DMS53 treated with DMSO at 0.1 percent for 48 hours (cell line): ENCODE measurements around the gene UCKL1.
A peak's percentile ranks its signal among the peaks of the same experiment; 100 is the strongest.
"Not testable (repeated sequence)": the region's sequence is repeated elsewhere in the genome, so short reads cannot be mapped to it uniquely, and the experiment has no call there.

Experiments
- DNase-seq: peaks from one replicate; lab custom pipeline; 2025; ENCODE audit not compliant: unreplicated experiment; lab: John Stamatoyannopoulos, UW

Gene UCKL1

GRCh38 chr20:63972312-63973159, 16.3 kb upstream of the UCKL1 start:
- no peak for DNase-seq

GRCh38 chr20:63971960-63972311, 15.7 kb upstream of the UCKL1 start:
- DNase-seq, result not testable (repeated sequence)

GRCh38 chr20:63970714-63971431, 14.7 kb upstream of the UCKL1 start:
- DNase-seq, result no peak

- peak; percentile 26 for DNase-seq
Observed at GRCh38 chr20:63969838-63970713, 13.9 kb upstream of the UCKL1 start, which contains the start of gene ZNF512B. Gene ZNF512B, minus strand, starts transcription at chr20:63969930. Its CDS starts 1,980 bp downstream, at chr20:63967950.

- no peak for DNase-seq
Observed at GRCh38 chr20:63968928-63969760, 12.9 kb upstream of the UCKL1 start.

- no peak for DNase-seq
Observed at GRCh38 chr20:63968136-63968927, 12.1 kb upstream of the UCKL1 start.

GRCh38 chr20:63967330-63968135, 11.3 kb upstream of the UCKL1 start:
- DNase-seq, result no peak

GRCh38 chr20:63966944-63967322, 10.7 kb upstream of the UCKL1 start:
- no peak for DNase-seq

GRCh38 chr20:63966172-63966943, 10.1 kb upstream of the UCKL1 start:
- no peak for DNase-seq

GRCh38 chr20:63964412-63964811, 8.2 kb upstream of the UCKL1 start:
- DNase-seq, result no peak

GRCh38 chr20:63963784-63964301, 7.6 kb upstream of the UCKL1 start:
- DNase-seq, result no peak

GRCh38 chr20:63963348-63963741, 7.1 kb upstream of the UCKL1 start:
- DNase-seq, result no peak

GRCh38 chr20:63962426-63963347, 6.5 kb upstream of the UCKL1 start:
- DNase-seq, result no peak

- no peak for DNase-seq
Observed at GRCh38 chr20:63961664-63962425, 5.6 kb upstream of the UCKL1 start.

- not testable (repeated sequence) for DNase-seq
Observed at GRCh38 chr20:63960654-63961621, 4.7 kb upstream of the UCKL1 start.
